GM18502 (cell line): ENCODE measurements around the gene TAS2R46.
"Not testable (repeated sequence)": the region's sequence is repeated elsewhere in the genome, so short reads cannot be mapped to it uniquely, and the experiment has no call there.

Source experiments
- ATAC-seq: cut with Tn5 transposase; IDR thresholded peaks from one replicate; pipeline ENCODE4 v1.9.1; 2021; ENCODE audit warnings: mild to moderate bottlenecking; ENCODE audit not compliant: unreplicated experiment, poor library complexity

The TAS2R46 gene

GRCh38 chr12:11041366-11041765 lies 20.7 kb downstream of the TAS2R46 start:
- not testable (repeated sequence) for ATAC-seq

GRCh38 chr12:11040162-11040561 lies 21.9 kb downstream of the TAS2R46 start:
- ATAC-seq, result no peak

- no peak for ATAC-seq
Observed at GRCh38 chr12:11039171-11039570, 22.9 kb downstream of the TAS2R46 start.

GRCh38 chr12:11033959-11034358 lies 28.1 kb downstream of the TAS2R46 start:
- ATAC-seq, result peak; percentile 60

GRCh38 chr12:11031307-11031706 lies 30.8 kb downstream of the TAS2R46 start, which contains the start of gene TAS2R31:
Gene TAS2R31 (minus strand): TSS chr12:11031407. CDS start chr12:11031335, 72 bp downstream.
- ATAC-seq, result no peak

- no peak for ATAC-seq
Observed at GRCh38 chr12:11026118-11026517, 36.0 kb downstream of the TAS2R46 start.

GRCh38 chr12:11023387-11023786 lies 38.7 kb downstream of the TAS2R46 start:
- no peak for ATAC-seq

- no peak for ATAC-seq
Observed at GRCh38 chr12:11022520-11022919, 39.6 kb downstream of the TAS2R46 start, which contains the start of gene TAS2R19. Gene TAS2R19 (minus strand): TSS chr12:11022620. CDS start chr12:11022571, 49 bp downstream.

GRCh38 chr12:11016937-11017336 lies 45.2 kb downstream of the TAS2R46 start:
- ATAC-seq, result no peak

- ATAC-seq, result no peak
Observed at GRCh38 chr12:11015775-11016430, 46.2 kb downstream of the TAS2R46 start.

- no peak for ATAC-seq
Observed at GRCh38 chr12:11014234-11014633, 47.9 kb downstream of the TAS2R46 start.
